Suprapubic skin (tissue), 4 donors: ENCODE measurements around the gene GAS6.

Source experiments
- CTCF ChIP-seq, 2 donors: fragments of 200-600 bp in 1 of 2; fragments of 450-650 bp in 1 of 2; sonication (generic) in 1 of 2; IDR thresholded peaks; one replicate each; pipeline ENCODE4 v1.5.1; 2016 to 2019; ENCODE audit warnings: antibody characterized with exemption in 2 of 2, mild to moderate bottlenecking in 1 of 2, moderate library complexity in 1 of 2
- EP300 ChIP-seq: sonication (generic); formaldehyde crosslinking; IDR thresholded peaks from one replicate; pipeline ENCODE4 v1.6.1; 2017; ENCODE audit warnings: antibody characterized with exemption
- POLR2A ChIP-seq, 2 donors: fragments of 450-650 bp; IDR thresholded peaks; one replicate each; pipeline ENCODE4 v1.6.1; 2017; ENCODE audit warnings: antibody characterized with exemption in 2 of 2, mild to moderate bottlenecking in 2 of 2, moderate library complexity in 2 of 2
- POLR2AphosphoS5 ChIP-seq, 3 donors: sonication (generic); formaldehyde crosslinking; IDR thresholded peaks; one replicate each; pipeline ENCODE4 v1.6.1; 2017; ENCODE audit warnings: antibody characterized with exemption in 3 of 3

- TF ChIP-seq CTCF (IDR thresholded peaks at IDR 0.05): no peak
- TF ChIP-seq POLR2A (IDR thresholded peaks at IDR 0.05): no peak
- no peak for TF ChIP-seq POLR2AphosphoS5 (IDR thresholded peaks at IDR 0.05)
- no peak for TF ChIP-seq EP300
Measured at GRCh38 chr13:113792886-113793717, 70.8 kb downstream of the GAS6 start.
